H9 (cell line): ENCODE measurements around the gene NFATC1. TPM values are rescaled to one million over a fixed set of nuclear protein-coding genes. Genes with fewer than 3 reads are reported as not detected.

Experiments used
- DNase-seq: peaks from one replicate; pipeline ENCODE4 v3.0.0-alpha.2; 2017
- H2AFZ ChIP-seq: one replicate; pipeline ENCODE4 v1.6.1; 2013; ENCODE audit warnings: mild to moderate bottlenecking, low read length, control low read depth, moderate library complexity
- H2AK5ac ChIP-seq: 2 replicates; pipeline ENCODE4 v1.6.1; 2013; ENCODE audit warnings: low read length, control low read depth, mixed read lengths; ENCODE audit not compliant: insufficient read length
- H2BK120ac ChIP-seq: one replicate; pipeline ENCODE4 v1.6.1; 2013; ENCODE audit warnings: low read depth, mild to moderate bottlenecking, low read length, control low read depth, inconsistent platforms; ENCODE audit not compliant: poor library complexity, severe bottlenecking
- H2BK12ac ChIP-seq: 2 replicates; pipeline ENCODE4 v1.6.1; 2013; ENCODE audit warnings: low read length, control low read depth, mixed read lengths, low read depth; ENCODE audit not compliant: insufficient read length
- H2BK15ac ChIP-seq: 2 replicates; pipeline ENCODE4 v1.6.1; 2013; ENCODE audit warnings: low read depth, low read length, control low read depth
- H2BK20ac ChIP-seq: one replicate; pipeline ENCODE4 v1.6.1; 2013; ENCODE audit warnings: low read depth, mild to moderate bottlenecking, low read length, control low read depth, inconsistent platforms; ENCODE audit not compliant: poor library complexity, severe bottlenecking
- H2BK5ac ChIP-seq: 2 replicates; pipeline ENCODE4 v1.6.1; 2013; ENCODE audit warnings: low read length, control low read depth, mixed read lengths; ENCODE audit not compliant: insufficient read length
- H3K14ac ChIP-seq: 2 replicates; pipeline ENCODE4 v1.6.1; 2013; ENCODE audit warnings: low read length, control low read depth; ENCODE audit not compliant: insufficient read depth
- H3K18ac ChIP-seq: 2 replicates; pipeline ENCODE4 v1.6.1; 2013; ENCODE audit warnings: low read depth, mild to moderate bottlenecking, mixed read lengths, low read length, control low read depth; ENCODE audit not compliant: insufficient read length
- H3K23ac ChIP-seq: 2 replicates; pipeline ENCODE4 v1.6.1; 2013; ENCODE audit warnings: low read length, control low read depth, mixed read lengths, low read depth; ENCODE audit not compliant: insufficient read length
- H3K23me2 ChIP-seq: 2 replicates; pipeline ENCODE4 v1.6.1; 2013; ENCODE audit warnings: low read depth, mild to moderate bottlenecking, mixed read lengths, low read length, control low read depth; ENCODE audit not compliant: insufficient read length, poor library complexity, severe bottlenecking
- H3K27ac ChIP-seq: 2 replicates; pipeline ENCODE4 v1.5.1; 2013; ENCODE audit warnings: low read length, control low read depth, mixed read lengths, low read depth; ENCODE audit not compliant: insufficient read length
- H3K27me3 ChIP-seq: 2 replicates; pipeline ENCODE4 v1.6.1; 2013; ENCODE audit warnings: low read length, control low read depth, inconsistent platforms; ENCODE audit not compliant: insufficient read depth
- H3K4ac ChIP-seq: 2 replicates; pipeline ENCODE4 v1.6.1; 2013; ENCODE audit warnings: low read depth, mild to moderate bottlenecking, control low read depth, inconsistent platforms, low read length, moderate library complexity
- H3K4me1 ChIP-seq: 2 replicates; pipeline ENCODE4 v1.6.1; 2013; ENCODE audit warnings: low read length, control low read depth, inconsistent platforms; ENCODE audit not compliant: insufficient read depth
- H3K4me2 ChIP-seq: 2 replicates; pipeline ENCODE4 v1.6.1; 2013; ENCODE audit warnings: low read length, control low read depth, mixed read lengths; ENCODE audit not compliant: insufficient read length, insufficient read depth
- H3K56ac ChIP-seq: 2 replicates; pipeline ENCODE4 v1.6.1; 2013; ENCODE audit warnings: low read depth, mild to moderate bottlenecking, mixed read lengths, low read length, control low read depth; ENCODE audit not compliant: insufficient read length
- H3K79me1 ChIP-seq: 2 replicates; pipeline ENCODE4 v1.6.1; 2013; ENCODE audit warnings: low read depth, mild to moderate bottlenecking, moderate library complexity, low read length, control low read depth, inconsistent platforms; ENCODE audit not compliant: insufficient read depth, poor library complexity, severe bottlenecking
- H3K79me2 ChIP-seq: 2 replicates; pipeline ENCODE4 v1.6.1; 2013; ENCODE audit warnings: low read length, control low read depth, inconsistent platforms; ENCODE audit not compliant: insufficient read depth
- H3K9ac ChIP-seq: 2 replicates; pipeline ENCODE4 v1.6.1; 2013; ENCODE audit warnings: low read length, control low read depth, mixed read lengths; ENCODE audit not compliant: insufficient read length; ENCODE audit errors: extremely low read depth
- H3K9me3 ChIP-seq: one replicate; pipeline ENCODE4 v1.6.1; 2013; ENCODE audit warnings: low read depth, low read length, inconsistent platforms; ENCODE audit not compliant: control insufficient read depth
- H3T11ph ChIP-seq: one replicate; pipeline ENCODE4 v1.6.1; 2013; ENCODE audit warnings: mild to moderate bottlenecking, low read length, control low read depth, inconsistent platforms
- H4K20me1 ChIP-seq: one replicate; pipeline ENCODE4 v1.6.1; 2013; ENCODE audit not compliant: control insufficient read depth, insufficient read length, insufficient read depth
- H4K5ac ChIP-seq: 2 replicates; pipeline ENCODE4 v1.6.1; 2013; ENCODE audit warnings: low read depth, mild to moderate bottlenecking, mixed read lengths, low read length, control low read depth; ENCODE audit not compliant: insufficient read length
- H4K8ac ChIP-seq: replicated peaks from 2 replicates; pipeline ENCODE4 v1.6.1; 2013; ENCODE audit warnings: low read length, control low read depth, mixed read lengths, low read depth; ENCODE audit not compliant: insufficient read length
- H4K91ac ChIP-seq: 2 replicates; pipeline ENCODE4 v1.6.1; 2013; ENCODE audit warnings: low read depth, mild to moderate bottlenecking, moderate library complexity, mixed read lengths, low read length, control low read depth; ENCODE audit not compliant: insufficient read length
- H3K27ac Mint-ChIP-seq, 3 experiments: 2 replicates in 2 of 3; 3 replicates in 1 of 3; pipeline ENCODE4 v1.8.0; 2020 to 2021; ENCODE audit warnings: mixed read lengths in 3 of 3, mild to moderate bottlenecking in 1 of 3, moderate library complexity in 1 of 3
- H3K27me3 Mint-ChIP-seq: 2 replicates; pipeline ENCODE4 v1.8.0; 2021; ENCODE audit warnings: low read depth, mild to moderate bottlenecking, moderate library complexity, mixed read lengths
- H3K36me3 Mint-ChIP-seq, 3 experiments: 2 replicates in 2 of 3; 3 replicates in 1 of 3; pipeline ENCODE4 v1.8.0; 2020 to 2021; ENCODE audit warnings: low read depth in 3 of 3, mixed read lengths in 3 of 3; ENCODE audit not compliant: insufficient read depth in 1 of 3
- H3K4me1 Mint-ChIP-seq, 2 experiments: 2 replicates each; pipeline ENCODE4 v1.8.0; 2020; ENCODE audit warnings: mixed read lengths in 2 of 2
- H3K4me3 Mint-ChIP-seq, 2 experiments: 2 replicates in 1 of 2; 3 replicates in 1 of 2; pipeline ENCODE4 v1.8.0; 2020 to 2021; ENCODE audit warnings: mild to moderate bottlenecking in 2 of 2, mixed read lengths in 2 of 2, moderate library complexity in 1 of 2
- H3K9me3 Mint-ChIP-seq, 2 experiments: 2 replicates in 1 of 2; 3 replicates in 1 of 2; pipeline ENCODE4 v1.8.0; 2020; ENCODE audit warnings: mild to moderate bottlenecking in 2 of 2, mixed read lengths in 2 of 2, moderate library complexity in 1 of 2
- WGBS: extraction: QIAGEN DNeasy Blood & Tissue Kit; methylation state at CpG from one replicate; pipeline ENCODE4 v1.1.7; 2013; ENCODE audit warnings: missing lambda C conversion rate, low lambda C conversion rate, mixed read lengths; ENCODE audit not compliant: insufficient read length; ENCODE audit errors: extremely low coverage; 5-methylcytosine and 5-hydroxymethylcytosine counted together
- total RNA-seq: library from RNA; stranded (reverse); gene quantifications from 2 replicates; pipeline ENCODE4 v1.2.1, GENCODE V29; 2021
- TF ChIP-seq, protein P1 (sequence below): fragments of 200-600 bp; sonication (generic); conservative IDR thresholded peaks from 3 replicates; pipeline ENCODE4 v1.8.0; 2021; ENCODE audit warnings: antibody characterized with exemption, mild to moderate bottlenecking

Gene NFATC1
- total RNA-seq, 1 experiment from 2014 or later = 5.5 TPM

GRCh38 chr18:79526468-79527460 lies 131.0 kb downstream of the NFATC1 start:
- Histone ChIP-seq H4K5ac (no peak overlapping the region), H2BK15ac (no peak overlapping the region), H4K20me1 (no peaks in the 10 kb centered on the region), H3K18ac (no peak overlapping the region), H2AK5ac (no peak overlapping the region), H2BK5ac (no peak overlapping the region), H3K23ac (no peak overlapping the region), H3T11ph (no peak overlapping the region), H3K79me2 (no peaks in the 10 kb centered on the region), H3K4me1 (no peaks in the 10 kb centered on the region), H3K56ac (no peak overlapping the region), H4K8ac (no peak overlapping the region), H3K23me2 (no peaks in the 10 kb centered on the region), H3K4me2 (no peak overlapping the region), H4K91ac (no peak overlapping the region), H3K27ac (no peak overlapping the region), H3K4ac (no peak overlapping the region), H3K14ac (peak overlapping the region; percentile 41; the same call in 1 of the 2 replicates), H3K27me3 (no peaks in the 10 kb centered on the region), H3K9me3 (no peaks in the 10 kb centered on the region), H2BK20ac (no peak overlapping the region), H3K79me1 (no peaks in the 10 kb centered on the region), H2BK12ac (no peak overlapping the region), H3K9ac (no peak overlapping the region), H2AFZ (no peak overlapping the region), H2BK120ac (no peak overlapping the region)
- H3K4me3 Mint-ChIP-seq = no peak overlapping the region
- no peaks in the 10 kb centered on the region for H3K36me3 Mint-ChIP-seq
- no CpG with 5 or more reads among the region's 44 CpGs for WGBS
- TF ChIP-seq, protein P1, sequence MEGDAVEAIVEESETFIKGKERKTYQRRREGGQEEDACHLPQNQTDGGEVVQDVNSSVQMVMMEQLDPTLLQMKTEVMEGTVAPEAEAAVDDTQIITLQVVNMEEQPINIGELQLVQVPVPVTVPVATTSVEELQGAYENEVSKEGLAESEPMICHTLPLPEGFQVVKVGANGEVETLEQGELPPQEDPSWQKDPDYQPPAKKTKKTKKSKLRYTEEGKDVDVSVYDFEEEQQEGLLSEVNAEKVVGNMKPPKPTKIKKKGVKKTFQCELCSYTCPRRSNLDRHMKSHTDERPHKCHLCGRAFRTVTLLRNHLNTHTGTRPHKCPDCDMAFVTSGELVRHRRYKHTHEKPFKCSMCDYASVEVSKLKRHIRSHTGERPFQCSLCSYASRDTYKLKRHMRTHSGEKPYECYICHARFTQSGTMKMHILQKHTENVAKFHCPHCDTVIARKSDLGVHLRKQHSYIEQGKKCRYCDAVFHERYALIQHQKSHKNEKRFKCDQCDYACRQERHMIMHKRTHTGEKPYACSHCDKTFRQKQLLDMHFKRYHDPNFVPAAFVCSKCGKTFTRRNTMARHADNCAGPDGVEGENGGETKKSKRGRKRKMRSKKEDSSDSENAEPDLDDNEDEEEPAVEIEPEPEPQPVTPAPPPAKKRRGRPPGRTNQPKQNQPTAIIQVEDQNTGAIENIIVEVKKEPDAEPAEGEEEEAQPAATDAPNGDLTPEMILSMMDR = no peak
- peaks cover 7 to 18% of the 10 kb centered on the region in 2 experiments for H3K4me1 Mint-ChIP-seq
- H3K27me3 Mint-ChIP-seq = peaks cover 24% of the 10 kb centered on the region
- no peaks in the 10 kb centered on the region for H3K9me3 Mint-ChIP-seq
- H3K27ac Mint-ChIP-seq = peak overlapping the region in 1 of 3 experiments; percentile 40; a peak in 1 of 7 replicates
- no peak for DNase-seq
